ENCODE data around the gene OR9Q2. TPM values are rescaled to one million over a fixed set of nuclear protein-coding genes. Genes with fewer than 3 reads are reported as not detected.

OR9Q2 gene
- total and polyA plus RNA-seq, 2 of the 8 experiments (the other 6 are each of a cell fraction or from before 2014, with no cell fraction given): not detected

DNA sequence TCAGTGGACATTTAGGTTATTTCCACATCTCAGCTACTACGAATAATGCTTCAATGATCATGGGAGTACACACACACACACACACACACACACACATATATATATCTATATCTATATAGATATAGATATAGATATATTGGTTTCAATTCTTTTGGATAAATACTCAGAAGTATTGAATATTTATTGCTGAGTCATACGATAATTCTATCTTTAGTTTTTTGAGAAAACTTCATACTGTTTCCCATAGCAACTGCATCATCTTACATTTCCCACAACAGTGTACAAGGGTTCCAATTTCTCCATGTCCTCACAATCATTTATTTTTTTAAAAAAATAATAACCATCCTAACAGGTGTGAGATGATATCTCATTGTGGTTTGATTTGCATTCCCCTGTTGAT lies 7.1 kb downstream of the OR9Q2 start:
- no peak overlapping the region for H3K56ac ChIP-seq (replicated peaks; ENCODE audit: insufficient read length, low read depth, low read length)
- H3K18ac ChIP-seq (ENCODE audit: extremely low read depth, low read length): no peak overlapping the region
- no peak for FAIRE-seq
- H3K14ac ChIP-seq (ENCODE audit: insufficient read length): no peak overlapping the region
- H3K23ac ChIP-seq (ENCODE audit: insufficient read length): no peak overlapping the region
- DNase-seq (ENCODE audit: low read depth in 1 of 2, low spot score in 2 of 2): no peak
- H3K4me2 ChIP-seq (ENCODE audit: insufficient read depth in 1 of 2, low read depth in 2 of 2, low read length in 2 of 2): no peak overlapping the region
- H4K5ac ChIP-seq (ENCODE audit: insufficient read length, low read depth, low read length): no peak overlapping the region
- no peaks in the 10 kb centered on the region for H3K4me1 ChIP-seq (replicated peaks in 1 of 4; ENCODE audit: control insufficient read depth in 3 of 4, insufficient read depth in 4 of 4, low read length in 3 of 4)
- no peak overlapping the region for H4K8ac ChIP-seq (ENCODE audit: extremely low read depth, insufficient read depth, low read length)
- H2AFZ ChIP-seq (ENCODE audit: low read length): no peak overlapping the region
- no peaks in the 10 kb centered on the region for H3K23me2 ChIP-seq (ENCODE audit: low read depth, low read length)
- no peaks in the 10 kb centered on the region for H4K20me1 ChIP-seq (replicated peaks in 1 of 2; ENCODE audit: control insufficient read depth in 1 of 2, insufficient read depth in 2 of 2, low read length in 2 of 2)
- H4K91ac ChIP-seq (replicated peaks; ENCODE audit: insufficient read length, low read length): no peak overlapping the region
- H3K4me3 ChIP-seq (ENCODE audit: extremely low read depth in 1 of 4, insufficient read depth in 2 of 4, low read depth in 3 of 4, low read length in 4 of 4): no peak overlapping the region
- H2AK5ac ChIP-seq (ENCODE audit: low read depth, low read length): no peak overlapping the region
- no peak overlapping the region for H3K4ac ChIP-seq (replicated peaks; ENCODE audit: insufficient read length, low read depth, low read length)
- H3K9me3 ChIP-seq (ENCODE audit: insufficient read depth in 2 of 2, low read depth in 1 of 2, low read length in 1 of 2): peaks cover 14 to 20% of the 10 kb centered on the region in 2 experiments; a peak in 2 of 4 replicates
- H3K79me2 ChIP-seq (ENCODE audit: control insufficient read depth in 1 of 2, insufficient read depth in 2 of 2, low read length in 2 of 2): no peaks in the 10 kb centered on the region
- H2BK120ac ChIP-seq (replicated peaks; ENCODE audit: low read depth, low read length): no peak overlapping the region
- WGBS, 2 experiments (ENCODE audit: extremely low coverage in 1 of 2, insufficient coverage in 1 of 2, insufficient read length in 1 of 2, insufficient replicate concordance in 2 of 2, low coverage in 1 of 2, low lambda C conversion rate in 2 of 2, missing lambda C conversion rate in 1 of 2): 85% methylated on average over 2 of the region's 2 CpGs; no CpG with 5 or more reads in 1 of the 2 experiments
- no peak overlapping the region for H2BK15ac ChIP-seq (ENCODE audit: low read length)
- CTCF ChIA-PET (ENCODE audit: partially characterized antibody): no interaction called here
- H3K79me1 ChIP-seq (ENCODE audit: low read depth, low read length): no peaks in the 10 kb centered on the region
- no peak overlapping the region for H2BK20ac ChIP-seq (ENCODE audit: low read length)
- POLR2A ChIA-PET (ENCODE audit: partially characterized antibody): no interaction called here
- H3K36me3 ChIP-seq (ENCODE audit: control insufficient read depth in 2 of 4, insufficient read depth in 4 of 4, low read length in 3 of 4): no peaks in the 10 kb centered on the region
- H2BK12ac ChIP-seq (ENCODE audit: low read depth, low read length): no peak overlapping the region
- H3K27me3 ChIP-seq (replicated peaks in 1 of 4; ENCODE audit: control insufficient read depth in 3 of 4, extremely low read depth in 1 of 4, insufficient read depth in 3 of 4, low read length in 3 of 4): no peaks in the 10 kb centered on the region
- no peak overlapping the region for H2BK5ac ChIP-seq (ENCODE audit: low read depth, low read length)
- no peak overlapping the region for H3K27ac ChIP-seq (ENCODE audit: low read depth, low read length)
- H3K9ac ChIP-seq (replicated peaks in 1 of 4; ENCODE audit: extremely low read depth in 1 of 4, low read depth in 3 of 4, low read length in 3 of 4): no peak overlapping the region
- no peak for TF ChIP-seq SIN3A (conservative IDR thresholded peaks at IDR 0.05 in 1 of 2, IDR thresholded peaks at IDR 0.05 in 1 of 2; ENCODE audit: low read depth in 1 of 2, low read length in 2 of 2)
- TF ChIP-seq SUZ12 (IDR thresholded peaks at IDR 0.05; ENCODE audit: low read length): no peak
- no peak for TF ChIP-seq SIX5 (IDR thresholded peaks at IDR 0.05; ENCODE audit: low read depth, low read length)
- no peak for TF ChIP-seq CTBP2 (IDR thresholded peaks at IDR 0.05; ENCODE audit: borderline replicate concordance, insufficient read depth, insufficient read length, low read length)
- TF ChIP-seq, protein P1, sequence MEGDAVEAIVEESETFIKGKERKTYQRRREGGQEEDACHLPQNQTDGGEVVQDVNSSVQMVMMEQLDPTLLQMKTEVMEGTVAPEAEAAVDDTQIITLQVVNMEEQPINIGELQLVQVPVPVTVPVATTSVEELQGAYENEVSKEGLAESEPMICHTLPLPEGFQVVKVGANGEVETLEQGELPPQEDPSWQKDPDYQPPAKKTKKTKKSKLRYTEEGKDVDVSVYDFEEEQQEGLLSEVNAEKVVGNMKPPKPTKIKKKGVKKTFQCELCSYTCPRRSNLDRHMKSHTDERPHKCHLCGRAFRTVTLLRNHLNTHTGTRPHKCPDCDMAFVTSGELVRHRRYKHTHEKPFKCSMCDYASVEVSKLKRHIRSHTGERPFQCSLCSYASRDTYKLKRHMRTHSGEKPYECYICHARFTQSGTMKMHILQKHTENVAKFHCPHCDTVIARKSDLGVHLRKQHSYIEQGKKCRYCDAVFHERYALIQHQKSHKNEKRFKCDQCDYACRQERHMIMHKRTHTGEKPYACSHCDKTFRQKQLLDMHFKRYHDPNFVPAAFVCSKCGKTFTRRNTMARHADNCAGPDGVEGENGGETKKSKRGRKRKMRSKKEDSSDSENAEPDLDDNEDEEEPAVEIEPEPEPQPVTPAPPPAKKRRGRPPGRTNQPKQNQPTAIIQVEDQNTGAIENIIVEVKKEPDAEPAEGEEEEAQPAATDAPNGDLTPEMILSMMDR (IDR thresholded peaks at IDR 0.05; ENCODE audit: control extremely low read depth in 1 of 3, insufficient read depth in 1 of 3, low read depth in 1 of 3, low read length in 3 of 3): no peak
- no peak for TF ChIP-seq SP4 (IDR thresholded peaks at IDR 0.05; ENCODE audit: low read length)
- TF ChIP-seq CBX8 (IDR thresholded peaks at IDR 0.05; ENCODE audit: borderline replicate concordance, low read depth, low read length): no peak
- no peak for TF ChIP-seq CBX5 (IDR thresholded peaks at IDR 0.05; ENCODE audit: low read depth, low read length)
- TF ChIP-seq HDAC6 (IDR thresholded peaks at IDR 0.05; ENCODE audit: low read depth, low read length): no peak
